GM19455 (cell line): ENCODE results near the gene HMGCLL1.

Source experiments
- ATAC-seq: cut with Tn5 transposase; IDR thresholded peaks from one replicate; pipeline ENCODE4 v1.9.1; 2021; ENCODE audit not compliant: unreplicated experiment

The HMGCLL1 gene

DNA sequence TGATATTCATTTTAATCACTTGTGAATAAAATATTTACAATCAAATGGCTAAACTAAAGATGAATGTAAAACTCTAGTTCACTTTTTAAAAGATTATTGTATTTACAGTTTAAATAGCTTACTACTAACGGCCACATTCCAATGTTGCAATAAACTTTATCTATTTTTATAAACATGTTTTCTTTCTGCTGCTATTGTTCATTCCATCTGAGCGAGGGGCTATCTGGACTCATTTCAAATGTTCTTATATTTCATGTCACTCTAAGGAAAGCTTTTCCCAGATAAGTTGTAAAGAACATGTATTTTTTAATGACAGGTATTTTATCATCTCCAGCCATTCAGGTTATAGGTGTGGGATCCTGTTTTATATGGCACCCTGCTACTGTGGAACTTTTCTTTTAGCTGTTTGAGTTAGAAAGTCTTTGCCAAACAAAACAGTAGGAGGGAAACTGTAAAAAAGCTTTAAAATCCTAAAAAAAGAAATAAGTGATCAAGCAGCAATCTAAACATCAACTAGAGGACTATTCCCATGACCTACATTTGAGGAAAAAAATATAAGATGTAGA, 42.5 kb downstream of the HMGCLL1 start:
- ATAC-seq: no peak

DNA sequence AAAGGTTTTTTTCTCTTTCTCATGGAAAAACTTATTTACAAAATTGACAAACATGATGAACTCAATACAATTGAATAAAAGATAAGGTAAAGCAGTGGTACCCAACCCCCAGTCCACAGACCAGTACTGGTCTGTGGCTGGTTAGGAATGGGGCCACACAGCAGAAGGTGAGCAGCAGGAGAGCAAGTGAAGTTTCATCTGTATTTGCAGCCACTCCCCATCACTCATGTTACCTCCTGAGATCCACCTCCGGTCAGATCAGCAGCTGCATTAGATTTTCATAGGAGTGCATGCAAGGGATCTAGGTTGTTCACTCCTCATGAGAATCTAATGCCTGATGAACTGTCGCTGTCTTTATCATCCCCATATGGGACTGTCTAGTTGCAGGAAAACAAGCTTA, 47.5 kb downstream of the HMGCLL1 start:
- no peak for ATAC-seq

DNA sequence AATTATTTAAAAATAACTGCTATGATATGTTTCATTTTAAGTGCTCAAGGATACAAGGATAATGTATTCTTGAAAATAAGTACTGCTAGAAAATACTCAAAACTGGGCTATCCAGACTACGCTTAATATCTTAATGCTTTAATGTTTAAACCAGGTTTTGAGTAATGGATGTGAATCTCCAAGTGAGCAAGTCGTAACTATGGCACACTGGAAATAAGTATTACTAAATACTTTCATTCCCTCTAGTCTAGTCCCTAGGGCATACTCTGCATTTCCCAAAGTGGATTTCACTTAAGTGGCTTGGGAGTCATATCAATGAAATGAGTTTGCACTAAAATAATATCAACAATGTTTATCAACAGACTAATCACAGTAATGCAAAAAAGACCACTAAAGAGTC, 48.1 kb downstream of the HMGCLL1 start:
- no peak for ATAC-seq

DNA sequence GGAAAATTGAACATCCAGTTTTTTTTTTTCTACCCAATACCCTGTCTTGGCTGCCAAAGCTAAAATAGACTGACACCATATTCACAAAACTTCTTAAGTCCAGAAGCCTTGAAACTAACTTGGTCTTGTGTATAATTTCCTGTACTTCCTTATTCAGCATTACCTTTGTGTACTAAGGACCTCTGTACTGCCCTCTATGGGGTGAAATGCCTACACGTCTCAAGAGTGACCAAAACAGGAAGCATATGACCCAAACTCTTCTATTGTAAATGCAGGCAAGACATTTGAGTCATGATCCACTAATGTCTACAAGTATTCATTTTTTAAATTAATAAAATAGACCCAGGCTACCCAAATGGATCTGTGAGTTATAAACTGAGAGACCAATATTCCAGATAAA, 50.4 kb downstream of the HMGCLL1 start:
- ATAC-seq: no peak

DNA sequence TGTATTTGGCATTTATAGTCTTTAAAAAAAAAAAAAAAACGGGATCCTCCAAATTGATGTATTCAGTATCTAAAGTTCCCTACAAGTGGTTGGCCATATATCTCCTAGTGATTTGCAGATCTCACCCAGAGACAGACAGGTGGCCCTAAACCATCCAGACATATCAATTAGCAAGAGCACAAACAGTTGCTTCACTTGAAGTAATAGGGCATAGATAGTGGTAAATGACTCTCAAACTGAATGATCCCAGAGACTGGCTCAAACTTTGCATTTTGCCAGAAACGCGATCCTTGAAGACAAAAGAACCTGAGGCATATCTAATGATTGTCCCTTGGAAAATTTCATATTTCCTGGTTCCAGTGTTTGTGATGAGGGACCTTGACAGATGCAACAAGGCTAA, 54.6 kb downstream of the HMGCLL1 start:
- no peak for ATAC-seq

DNA sequence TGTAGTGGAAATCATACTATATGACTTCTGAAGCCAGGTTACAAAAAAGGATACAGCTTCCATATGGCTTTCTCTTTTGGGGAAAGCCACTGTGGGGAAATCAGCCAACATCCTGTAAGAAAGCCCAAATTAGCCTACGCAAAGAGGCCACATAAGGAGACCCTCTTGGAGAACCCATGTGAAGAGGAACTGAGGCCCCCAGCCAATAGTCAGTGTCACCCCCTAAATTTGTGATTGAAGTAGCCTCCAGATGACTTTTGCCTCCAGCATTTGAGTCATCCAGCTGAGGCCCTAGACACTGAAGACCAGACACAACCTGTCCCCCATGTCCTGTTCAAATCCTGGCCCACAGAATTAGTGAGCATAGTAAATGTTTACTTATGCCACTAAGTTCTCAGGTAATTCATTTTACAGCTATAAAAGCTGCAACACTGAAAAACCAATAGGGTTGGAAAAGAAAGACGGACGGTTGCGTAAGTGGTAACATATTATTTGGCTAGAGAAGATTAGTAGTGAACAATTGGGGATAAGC, 60.4 kb downstream of the HMGCLL1 start:
- ATAC-seq: no peak

DNA sequence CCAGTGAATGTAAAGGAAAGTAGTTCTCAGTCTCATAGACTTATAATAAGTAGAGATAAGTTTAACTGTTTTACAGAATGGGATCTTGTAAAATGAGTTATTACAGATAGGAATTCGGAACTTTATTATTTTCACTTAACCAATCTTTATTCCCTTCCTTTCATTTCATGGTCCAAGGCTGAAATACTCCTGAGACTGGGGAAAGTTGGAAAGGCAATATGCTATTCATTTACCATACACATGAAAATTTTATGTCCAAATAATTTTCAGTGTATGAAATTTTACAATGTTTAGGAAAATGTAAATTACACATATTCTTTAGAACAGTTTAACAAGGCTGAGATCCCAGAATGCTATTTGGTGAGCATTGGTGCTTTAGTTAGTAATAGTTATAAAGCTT, 62.3 kb downstream of the HMGCLL1 start:
- no peak for ATAC-seq

DNA sequence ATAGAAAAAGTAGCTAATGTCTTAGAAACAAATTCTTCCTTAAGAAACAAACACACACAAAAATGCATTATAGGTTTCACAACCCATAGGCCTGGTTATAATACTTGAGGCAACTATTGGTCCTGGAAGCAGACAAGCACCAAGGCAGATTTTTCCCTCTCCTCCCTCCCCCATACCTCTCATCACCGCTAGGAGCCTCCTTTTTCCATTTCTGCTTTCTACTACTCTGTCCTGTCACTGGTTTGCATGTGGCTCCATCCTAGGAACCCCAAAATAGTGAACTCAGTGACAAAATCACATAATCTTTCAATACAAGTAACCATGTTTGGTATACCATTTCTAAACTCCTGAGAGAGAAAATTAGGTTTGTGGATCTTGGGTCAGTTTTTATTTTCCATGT, 66.1 kb downstream of the HMGCLL1 start:
- no peak for ATAC-seq

DNA sequence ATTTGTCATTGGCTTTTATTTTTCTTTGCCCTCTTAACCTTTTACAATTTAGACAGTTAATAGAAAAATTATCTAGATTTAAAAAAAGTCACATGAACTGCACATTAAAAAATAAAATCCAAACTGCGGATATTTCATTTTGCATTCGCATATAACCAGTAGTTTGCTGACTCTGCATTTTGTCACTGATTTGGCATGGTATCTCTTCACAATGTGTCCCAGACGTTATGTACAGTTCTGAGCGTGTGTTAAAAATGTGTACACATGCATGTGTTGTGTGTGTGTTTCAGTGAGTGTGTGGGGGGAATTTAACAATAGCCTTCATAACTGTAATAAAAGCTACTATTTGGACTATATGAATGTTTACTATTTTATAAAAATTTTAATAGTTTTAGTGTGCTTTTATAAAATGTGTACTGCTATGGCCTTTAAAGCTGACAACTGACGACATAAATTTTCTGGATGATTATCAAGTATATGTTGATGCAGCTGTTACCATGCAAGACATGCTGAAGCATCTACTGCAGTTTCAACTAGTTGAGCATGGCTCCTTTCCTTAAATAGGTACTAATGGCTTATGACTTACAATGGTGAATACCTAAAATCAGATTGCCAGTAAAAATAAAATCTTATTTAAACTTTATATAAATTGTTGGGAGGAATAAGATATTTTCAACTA, 67.7 kb downstream of the HMGCLL1 start:
- no peak for ATAC-seq

DNA sequence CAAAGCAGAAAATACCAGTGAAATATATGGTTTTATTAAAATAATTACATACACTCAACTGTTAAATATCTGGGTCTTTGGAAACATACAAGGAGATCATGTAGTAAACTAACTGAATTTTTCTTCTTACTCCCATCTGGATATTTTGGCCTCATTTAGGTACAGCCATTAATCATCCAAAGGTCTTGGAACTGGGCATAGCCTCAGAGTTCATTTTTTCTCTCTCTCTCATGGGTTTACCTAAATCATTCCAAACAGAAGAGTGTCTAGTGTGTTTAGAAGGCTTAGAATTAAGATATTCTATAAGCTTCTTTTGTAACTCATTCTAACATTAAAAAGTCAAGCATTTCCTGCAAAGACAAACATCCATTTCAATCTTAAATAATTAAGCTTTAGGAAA, 79.4 kb downstream of the HMGCLL1 start:
- ATAC-seq: no peak

DNA sequence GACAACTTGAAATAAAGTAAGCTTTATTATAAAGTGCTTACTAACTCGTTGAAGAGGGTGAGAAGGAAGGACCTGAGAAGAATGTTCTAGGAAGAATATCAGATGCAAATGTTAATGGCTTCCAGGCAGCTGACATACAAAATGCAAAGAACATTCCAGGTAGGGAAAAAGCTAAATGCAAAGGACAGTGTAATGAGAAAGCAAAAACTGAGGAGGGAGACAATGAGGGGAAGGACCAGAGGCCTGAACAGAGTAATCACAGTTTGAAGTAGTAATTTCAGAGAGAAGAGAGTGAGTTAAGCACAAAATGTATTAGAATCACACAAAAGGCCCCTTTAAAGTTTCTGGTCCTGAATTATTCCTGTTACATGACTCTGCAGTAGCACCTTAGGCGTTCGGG, 81.3 kb downstream of the HMGCLL1 start:
- ATAC-seq: no peak

DNA sequence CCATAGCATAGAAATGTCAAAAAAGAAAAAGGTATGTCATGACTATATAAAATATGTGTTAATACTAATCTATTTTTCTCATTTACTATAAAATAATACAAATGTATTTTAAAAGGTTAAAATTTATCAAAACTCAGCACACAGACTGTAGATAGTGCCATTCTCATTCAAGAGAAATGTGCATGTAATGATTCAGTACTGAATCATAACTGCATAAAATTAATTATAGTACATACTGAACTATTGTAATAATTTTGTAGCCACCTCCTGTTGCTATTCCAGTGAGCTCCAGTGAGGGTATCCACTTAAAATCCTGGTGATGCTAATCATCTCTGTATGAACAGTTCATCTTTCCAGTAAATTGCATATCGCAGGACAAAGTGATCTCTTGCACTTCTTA, 82.8 kb downstream of the HMGCLL1 start:
- ATAC-seq: no peak

DNA sequence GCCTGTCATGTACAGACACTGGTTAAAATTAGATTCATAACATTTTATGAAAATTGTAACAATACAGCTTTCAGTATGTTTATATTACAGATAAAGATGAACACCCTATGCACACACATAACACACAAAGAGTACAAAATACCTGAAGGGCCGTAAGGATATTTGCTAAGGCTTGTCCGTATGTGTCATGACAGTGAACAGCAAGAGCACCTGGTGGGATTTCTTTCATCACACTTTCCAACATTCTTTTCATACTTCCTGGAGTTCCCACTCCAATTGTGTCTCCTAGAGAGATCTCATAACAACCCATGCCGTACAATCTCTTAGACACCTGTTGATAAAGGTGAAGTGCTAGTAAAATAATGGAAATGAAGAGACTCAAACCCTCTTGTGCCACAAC, 83.7 kb downstream of the HMGCLL1 start:
- ATAC-seq: no peak

DNA sequence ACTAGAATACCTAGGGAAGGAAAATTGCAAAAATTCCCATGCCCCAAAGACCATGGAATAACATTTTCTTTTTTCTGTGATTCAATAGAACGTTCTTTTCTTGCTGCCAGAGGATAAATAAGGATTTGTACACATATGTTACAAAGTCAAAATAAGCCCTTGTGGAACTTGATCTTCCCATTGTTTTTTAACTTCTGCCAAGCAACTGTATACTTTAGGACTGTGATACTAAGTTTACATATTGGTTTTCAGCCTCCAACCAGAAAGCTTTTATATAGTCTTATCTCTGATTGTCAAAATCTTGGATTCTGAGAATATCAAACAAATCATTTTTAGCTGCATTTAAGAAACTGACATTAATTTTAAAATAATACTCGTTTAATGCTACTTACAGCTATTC, 84.6 kb downstream of the HMGCLL1 start:
- no peak for ATAC-seq

DNA sequence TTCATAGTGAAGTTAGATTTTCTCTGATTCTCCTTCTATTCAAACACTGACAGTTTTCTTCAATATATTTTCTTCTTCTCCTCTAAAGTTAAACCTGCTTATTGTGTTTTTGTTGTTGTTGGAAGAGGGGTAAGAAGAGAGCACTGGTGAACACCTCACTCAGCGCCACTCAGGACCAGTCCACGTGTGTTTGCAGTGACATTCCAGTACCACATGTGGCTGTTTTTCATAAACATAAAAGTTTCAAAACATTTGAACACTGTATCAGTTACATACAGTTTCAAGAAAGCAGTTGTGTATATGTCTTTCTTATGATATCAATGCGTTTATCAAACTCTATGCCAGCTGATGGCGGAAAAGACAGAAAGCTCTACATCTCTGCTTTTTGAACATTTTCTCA, 86.7 kb downstream of the HMGCLL1 start:
- no peak for ATAC-seq

DNA sequence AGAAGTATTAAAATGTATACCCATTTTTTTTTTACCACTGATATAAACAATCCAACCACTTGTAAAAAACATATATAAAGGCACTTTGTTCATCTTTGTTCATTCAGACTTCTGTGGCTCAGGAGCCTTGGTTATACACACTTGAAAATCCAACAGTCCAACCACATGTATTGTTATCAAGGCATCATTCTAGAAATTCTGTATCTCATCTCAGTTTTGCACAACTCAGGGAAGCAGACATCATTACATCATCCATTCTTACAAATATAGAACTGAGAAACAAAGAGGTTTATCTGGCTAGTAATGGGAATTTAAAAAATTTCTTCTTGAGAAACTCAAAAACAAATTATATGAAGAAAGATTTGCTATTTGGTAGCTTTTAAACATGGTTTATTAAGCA, 88.1 kb downstream of the HMGCLL1 start:
- ATAC-seq: no peak

DNA sequence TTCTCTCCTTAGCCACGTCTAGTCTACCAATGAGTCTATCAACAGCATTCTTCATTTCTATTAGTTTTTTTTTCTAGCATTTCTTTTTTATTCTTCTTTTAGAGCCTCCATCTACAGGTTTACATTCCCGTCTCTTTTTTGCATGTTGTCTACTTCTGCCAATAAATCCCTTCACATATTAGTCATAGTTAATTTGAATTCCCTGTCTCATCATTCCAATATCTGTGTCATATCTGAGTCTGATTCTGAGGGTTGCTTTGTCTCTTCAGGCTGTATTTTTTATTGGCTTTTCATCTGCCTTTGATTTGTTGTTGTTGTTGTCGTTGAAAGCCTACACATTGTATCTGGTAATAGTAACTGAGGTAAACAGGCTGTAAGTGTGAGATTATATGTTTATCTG, 104.6 kb downstream of the HMGCLL1 start:
- no peak for ATAC-seq

DNA sequence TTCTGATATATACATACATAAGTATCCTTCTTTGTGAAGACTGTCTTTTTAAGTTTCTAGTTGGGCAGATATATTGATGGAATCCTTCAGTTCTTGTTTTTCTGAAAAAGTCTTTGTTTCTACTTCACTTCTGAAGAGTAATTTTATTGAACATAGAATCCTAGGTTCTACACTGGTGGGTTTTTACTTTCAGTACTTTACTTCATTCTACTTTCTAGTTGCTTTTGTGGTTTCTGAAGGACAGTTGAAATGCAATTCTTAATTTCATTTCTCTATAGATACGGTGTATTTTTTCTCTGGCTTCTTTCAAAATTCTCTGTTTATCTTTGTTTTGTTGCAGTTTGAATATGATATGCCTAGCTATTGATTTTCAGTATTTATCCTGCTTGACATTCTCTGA, 105.3 kb downstream of the HMGCLL1 start:
- ATAC-seq: no peak

DNA sequence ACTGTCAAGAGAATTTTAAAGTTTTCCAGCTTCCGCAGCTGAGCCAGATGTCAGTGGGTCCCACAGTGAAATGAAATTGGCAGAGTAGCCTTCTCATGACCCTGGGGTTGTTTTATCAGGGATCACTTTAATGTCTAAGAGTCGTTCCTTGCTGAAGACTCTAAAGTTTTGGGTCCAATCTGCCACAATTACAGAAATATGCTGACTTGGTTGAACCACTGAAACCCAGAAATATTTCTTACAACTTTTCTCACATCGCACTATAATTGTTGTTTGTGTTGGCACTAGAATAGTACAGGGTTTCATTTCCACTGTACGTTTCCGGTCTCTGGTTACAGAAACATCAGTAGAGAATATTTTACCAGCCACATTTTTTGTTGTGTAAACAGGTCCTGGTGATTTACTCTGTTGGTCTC, 109.0 kb downstream of the HMGCLL1 start:
- ATAC-seq: no peak

DNA sequence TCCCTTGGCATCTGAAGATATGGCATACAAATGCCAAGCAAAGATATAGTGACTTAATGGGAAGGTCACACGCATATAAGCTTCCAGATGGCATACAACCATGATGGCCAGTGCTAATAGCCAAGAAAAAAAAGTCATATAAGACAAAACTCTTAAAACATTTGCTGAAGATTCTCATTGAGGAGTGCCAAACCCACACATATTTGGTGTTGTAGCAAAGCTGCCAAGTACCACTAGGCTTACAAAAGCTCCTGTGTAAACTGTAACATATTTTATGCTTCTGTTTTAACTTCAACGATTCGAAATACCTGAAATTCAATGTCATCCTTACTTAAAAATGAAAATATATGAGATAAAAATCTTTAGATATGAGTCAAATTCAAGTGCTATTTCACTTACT, 123.0 kb downstream of the HMGCLL1 start:
- no peak for ATAC-seq

DNA sequence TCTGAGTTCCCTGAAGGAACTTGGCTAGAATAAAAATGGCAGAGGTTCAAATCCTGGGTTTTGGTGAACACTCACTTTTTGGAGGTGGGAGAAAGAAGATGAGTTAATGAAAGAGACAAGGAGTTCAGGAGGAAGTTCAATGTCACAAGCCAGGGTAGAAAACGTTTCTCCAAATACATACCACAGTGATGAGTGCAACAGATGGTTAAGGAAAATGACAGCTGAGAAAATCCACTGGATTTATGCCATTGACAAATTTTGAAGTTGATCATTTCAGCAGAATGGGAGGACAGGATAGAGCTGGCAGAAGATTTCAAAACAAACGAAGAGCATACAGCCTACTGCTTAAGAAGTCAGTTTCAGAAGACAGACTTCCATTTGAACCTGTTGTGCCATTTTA, 129.0 kb downstream of the HMGCLL1 start:
- no peak for ATAC-seq

DNA sequence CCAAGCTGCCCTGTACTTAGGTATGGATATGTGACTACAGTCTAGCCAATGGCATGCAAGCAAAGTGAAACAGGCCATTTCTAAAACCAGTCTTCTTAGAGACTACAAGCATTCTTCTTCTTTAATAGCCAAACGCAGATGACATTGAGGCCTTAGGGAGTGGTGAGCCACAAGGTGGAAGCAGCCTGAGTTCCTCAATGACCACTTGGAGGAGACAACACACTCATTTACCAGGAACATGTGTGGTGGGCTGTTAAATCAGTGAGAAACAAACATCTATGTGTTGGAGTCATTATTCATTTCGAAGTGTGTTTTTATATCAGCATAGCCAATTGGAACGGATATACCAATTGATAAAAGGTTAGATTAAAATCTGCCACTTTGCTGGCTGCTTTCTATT, 129.8 kb downstream of the HMGCLL1 start:
- ATAC-seq: no peak

DNA sequence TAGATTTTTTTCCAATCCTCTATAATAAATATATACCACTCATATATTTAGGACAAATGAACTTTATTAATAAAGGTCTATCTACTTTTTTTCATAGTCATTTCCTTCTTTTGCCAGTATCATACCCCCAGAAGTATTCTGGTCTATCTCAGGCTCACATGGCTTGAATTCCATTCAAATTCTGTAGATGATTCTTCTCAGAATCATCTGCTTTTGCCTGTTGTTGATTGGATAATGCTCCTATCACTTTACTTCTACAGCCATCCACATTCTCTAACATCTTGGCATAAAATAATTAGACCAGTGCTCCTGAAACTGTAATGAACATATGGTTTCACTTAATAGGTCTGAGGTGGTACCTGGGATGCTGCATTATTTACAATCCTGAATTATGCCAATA, 130.5 kb downstream of the HMGCLL1 start:
- ATAC-seq: no peak
